AG04450 (cell line): ENCODE data around the gene LRCH1. TPM values are rescaled to one million over a fixed set of nuclear protein-coding genes. Genes with fewer than 3 reads are reported as not detected.

Source experiments
- CTCF ChIA-PET: fragments of 300-600, 350-600 bp; formaldehyde crosslinking; extraction: SDS; loops from one replicate; lab custom pipeline; 2022; ENCODE audit warnings: antibody characterized with exemption, inconsistent platforms; lab: Charles Lee
- POLR2A ChIA-PET: fragments of 350-600 bp; formaldehyde crosslinking; extraction: SDS; loops from one replicate; lab custom pipeline; 2021; ENCODE audit warnings: antibody characterized with exemption, inconsistent platforms; lab: Yijun Ruan, JAX
- DNase-seq: peaks from one replicate; pipeline ENCODE4 v3.0.0-alpha.2; 2011; ENCODE audit warnings: low read depth, low spot score
- H3K27ac ChIP-seq: one replicate; pipeline ENCODE4 v1.5.1; 2012; ENCODE audit warnings: low read depth, low read length, control low read depth
- H3K27me3 ChIP-seq: one replicate; pipeline ENCODE4 v1.6.0; 2012; ENCODE audit warnings: low read length; ENCODE audit not compliant: control insufficient read depth, insufficient read depth
- H3K4me3 ChIP-seq: 2 replicates; pipeline ENCODE4 v1.5.1; 2011; ENCODE audit warnings: mild to moderate bottlenecking, low read depth, low read length, control low read depth
- H3K9me3 ChIP-seq: 2 replicates; pipeline ENCODE4 v1.5.1; 2012; ENCODE audit warnings: low read length; ENCODE audit not compliant: control insufficient read depth, insufficient read depth
- CTCF ChIP-seq: IDR thresholded peaks from 2 replicates; pipeline ENCODE4 v1.5.1; 2011; ENCODE audit warnings: low read depth, low read length, control low read depth, inconsistent platforms
- polyA plus RNA-seq: library from polyadenylated mRNA; depleted of rRNA; stranded (reverse); fragments of >200 nt; gene quantifications from 2 replicates; pipeline ENCODE4 v1.2.3, GENCODE V29; 2011

LRCH1 gene
- polyA plus RNA-seq, 1 experiment: 17.4 TPM

- Histone ChIP-seq H3K27me3 (no peaks in the 10 kb centered on the region), H3K9me3 (no peaks in the 10 kb centered on the region), H3K4me3 (no peak overlapping the region), H3K27ac (no peak overlapping the region)
- POLR2A ChIA-PET: no interaction called here
- no peak for DNase-seq
- CTCF ChIA-PET: interaction anchor here (0.6 kb wide), 1 partner anchor 21 kb away, joined by 4 read pairs; no protein-coding TSS in a partner anchor
- TF ChIP-seq CTCF: no peak
These were observed 60.6 kb downstream of the LRCH1 start for GRCh38 chr13:46613409-46614049.

GRCh38 chr13:46614582-46614981 lies 61.6 kb downstream of the LRCH1 start:
- Histone ChIP-seq H3K4me3 (no peak overlapping the region), H3K27ac (no peak overlapping the region), H3K27me3 (no peaks in the 10 kb centered on the region), H3K9me3 (no peaks in the 10 kb centered on the region)
- CTCF ChIA-PET: interaction anchor here (1.2 kb wide), 1 partner anchor 63 kb away, joined by 3 read pairs; no protein-coding TSS in a partner anchor
- peak; percentile 54 for DNase-seq
- POLR2A ChIA-PET: no interaction called here
- peak; percentile 47 for TF ChIP-seq CTCF

- CTCF ChIA-PET: interaction anchor here (0.5 to 1.2 kb wide), 3 partner anchors 38 to 147 kb away, joined by 3 to 4 read pairs (median 3); no protein-coding TSS in a partner anchor
- no peak for TF ChIP-seq CTCF
- Histone ChIP-seq H3K27ac (peak overlapping the region; percentile 74), H3K4me3 (peak overlapping the region; percentile 45), H3K27me3 (no peaks in the 10 kb centered on the region), H3K9me3 (no peaks in the 10 kb centered on the region)
- no peak for DNase-seq
- POLR2A ChIA-PET: no interaction called here
These were observed 63.0 kb downstream of the LRCH1 start for GRCh38 chr13:46615888-46616531.

GRCh38 chr13:46617229-46617721 lies 64.3 kb downstream of the LRCH1 start:
- Histone ChIP-seq H3K27me3 (no peaks in the 10 kb centered on the region), H3K9me3 (no peaks in the 10 kb centered on the region), H3K4me3 (no peak overlapping the region), H3K27ac (no peak overlapping the region)
- CTCF ChIA-PET: no interaction called here
- POLR2A ChIA-PET: no interaction called here
- TF ChIP-seq CTCF: no peak
- DNase-seq: no peak

- no peak overlapping the region for H3K27ac ChIP-seq
- POLR2A ChIA-PET: no interaction called here
- H3K4me3 ChIP-seq: no peak overlapping the region
- no peak for DNase-seq
- no peak for TF ChIP-seq CTCF
- CTCF ChIA-PET: no interaction called here
- H3K27me3 ChIP-seq: no peaks in the 10 kb centered on the region
- no peaks in the 10 kb centered on the region for H3K9me3 ChIP-seq
These were observed 64.9 kb downstream of the LRCH1 start for GRCh38 chr13:46617885-46618284.
